GM18526 (cell line): Measurements from ENCODE around the gene C1QTNF3.

Experiments
- POLR2A ChIP-seq: IDR thresholded peaks from 3 replicates; pipeline ENCODE4 v1.6.1; 2011; ENCODE audit not compliant: insufficient read length; ENCODE audit errors: extremely low read depth

C1QTNF3 gene

GRCh38 chr5:34045996-34046395, 3.0 kb upstream of the C1QTNF3 start:
- no peak for TF ChIP-seq POLR2A

- no peak for TF ChIP-seq POLR2A
Measured at GRCh38 chr5:34045023-34045422, 2.0 kb upstream of the C1QTNF3 start.

- TF ChIP-seq POLR2A = no peak
Measured at GRCh38 chr5:34042321-34042720, 692 bp downstream of the C1QTNF3 start.

- no peak for TF ChIP-seq POLR2A
Measured at GRCh38 chr5:34041247-34041972, 1.6 kb downstream of the C1QTNF3 start.

GRCh38 chr5:34040472-34040871, 2.5 kb downstream of the C1QTNF3 start:
- TF ChIP-seq POLR2A = no peak

GRCh38 chr5:34039398-34040157, 3.4 kb downstream of the C1QTNF3 start:
- no peak for TF ChIP-seq POLR2A

GRCh38 chr5:34038838-34039237, 4.2 kb downstream of the C1QTNF3 start:
- TF ChIP-seq POLR2A = no peak

- no peak for TF ChIP-seq POLR2A
Measured at GRCh38 chr5:34038390-34038789, 4.6 kb downstream of the C1QTNF3 start.

- no peak for TF ChIP-seq POLR2A
Measured at GRCh38 chr5:34037726-34038125, 5.3 kb downstream of the C1QTNF3 start.

- no peak for TF ChIP-seq POLR2A
Measured at GRCh38 chr5:34035756-34036155, 7.3 kb downstream of the C1QTNF3 start.

GRCh38 chr5:34034534-34035327, 8.3 kb downstream of the C1QTNF3 start:
- TF ChIP-seq POLR2A = no peak

- TF ChIP-seq POLR2A = no peak
Measured at GRCh38 chr5:34031966-34032365, 11.0 kb downstream of the C1QTNF3 start.

GRCh38 chr5:34031117-34031516, 11.9 kb downstream of the C1QTNF3 start:
- TF ChIP-seq POLR2A = no peak

GRCh38 chr5:34030048-34030447, 13.0 kb downstream of the C1QTNF3 start:
- no peak for TF ChIP-seq POLR2A

- no peak for TF ChIP-seq POLR2A
Measured at GRCh38 chr5:34028349-34028748, 14.7 kb downstream of the C1QTNF3 start.

GRCh38 chr5:34026089-34026761, 16.8 kb downstream of the C1QTNF3 start:
- TF ChIP-seq POLR2A = no peak
